Endothelial cell of umbilical vein (primary cell): ENCODE data around the gene C15orf62.

Experiments used
- CTCF ChIP-seq, 2 donors: IDR thresholded peaks; 1 replicate in 1 of 2; 2 replicates in 1 of 2; pipeline ENCODE4 v1.5.1; 2011; ENCODE audit warnings: low read length in 2 of 2, mild to moderate bottlenecking in 2 of 2, moderate library complexity in 2 of 2, control low read depth in 1 of 2, inconsistent platforms in 1 of 2, low read depth in 1 of 2; ENCODE audit not compliant: insufficient read depth in 1 of 2; ENCODE audit errors: extremely low read depth in 1 of 2
- MYC ChIP-seq: IDR thresholded peaks from one replicate; pipeline ENCODE4 v1.6.1; 2011; ENCODE audit warnings: mild to moderate bottlenecking, low read depth, low read length
- POLR2A ChIP-seq: IDR thresholded peaks from 2 replicates; pipeline ENCODE4 v1.6.1; 2012; ENCODE audit warnings: low read depth, mild to moderate bottlenecking, control low read depth, low read length
- POLR2AphosphoS5 ChIP-seq: IDR thresholded peaks from 2 replicates; pipeline ENCODE4 v1.6.1; 2012; ENCODE audit warnings: low read depth, mild to moderate bottlenecking, control low read depth, low read length, moderate library complexity; ENCODE audit not compliant: insufficient read depth

- TF ChIP-seq CTCF (IDR thresholded peaks at IDR 0.05; ENCODE audit: extremely low read depth in 1 of 2, insufficient read depth in 1 of 2, low read depth in 1 of 2, low read length in 2 of 2) (no peak), POLR2AphosphoS5 (no peak), POLR2A (no peak), MYC (no peak)
These were observed 2.2 kb downstream of the C15orf62 start for GRCh38 chr15:40772014-40772413.
